NT2/D1 (cell line): ENCODE data around the gene PNLIP.

Experiments used
- YY1 ChIP-seq: IDR thresholded peaks from 2 replicates; pipeline ENCODE4 v1.6.1; 2011; ENCODE audit not compliant: insufficient read length, insufficient read depth
- ZNF274 ChIP-seq: IDR thresholded peaks from 2 replicates; pipeline ENCODE4 v1.6.1; 2011; ENCODE audit warnings: mild to moderate bottlenecking, low read depth, low read length

DNA sequence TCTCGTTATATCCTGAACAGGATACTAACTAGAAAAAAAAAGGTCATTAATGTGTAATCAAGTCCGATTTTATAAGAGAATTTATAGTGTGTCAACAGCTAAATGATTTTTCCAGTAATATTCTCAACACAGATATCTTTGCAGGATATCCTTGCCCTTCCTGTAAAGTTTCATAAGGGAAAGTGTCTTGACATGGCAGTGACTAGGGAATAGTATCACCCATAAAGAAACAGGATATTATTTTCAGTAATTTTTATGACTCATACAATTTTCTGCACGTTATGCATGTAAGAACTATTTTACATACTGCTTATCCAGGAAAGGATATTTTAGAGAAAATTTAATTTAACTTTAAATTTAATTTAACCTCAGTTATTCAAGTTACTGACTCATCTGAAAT lies 19.5 kb upstream of the PNLIP start:
- no peak for TF ChIP-seq ZNF274
- TF ChIP-seq YY1 = no peak
